Hair follicle dermal papilla cell (primary cell): ENCODE data around the gene LTBR. TPM values are rescaled to one million over a fixed set of nuclear protein-coding genes. Genes with fewer than 3 reads are reported as not detected.

Source experiments
- small RNA-seq: library from RNA; depleted of rRNA; stranded (forward); fragments of <200 nt; gene quantifications from one replicate; pipeline ENCODE3, GENCODE V24; 2012
- total RNA-seq: library from RNA; depleted of rRNA; stranded (reverse); fragments of >200 nt; gene quantifications from 2 replicates; pipeline ENCODE4 v1.2.3, GENCODE V29; 2012

Gene LTBR
- 117 and 121 TPM in 2 replicates for total RNA-seq

DNA sequence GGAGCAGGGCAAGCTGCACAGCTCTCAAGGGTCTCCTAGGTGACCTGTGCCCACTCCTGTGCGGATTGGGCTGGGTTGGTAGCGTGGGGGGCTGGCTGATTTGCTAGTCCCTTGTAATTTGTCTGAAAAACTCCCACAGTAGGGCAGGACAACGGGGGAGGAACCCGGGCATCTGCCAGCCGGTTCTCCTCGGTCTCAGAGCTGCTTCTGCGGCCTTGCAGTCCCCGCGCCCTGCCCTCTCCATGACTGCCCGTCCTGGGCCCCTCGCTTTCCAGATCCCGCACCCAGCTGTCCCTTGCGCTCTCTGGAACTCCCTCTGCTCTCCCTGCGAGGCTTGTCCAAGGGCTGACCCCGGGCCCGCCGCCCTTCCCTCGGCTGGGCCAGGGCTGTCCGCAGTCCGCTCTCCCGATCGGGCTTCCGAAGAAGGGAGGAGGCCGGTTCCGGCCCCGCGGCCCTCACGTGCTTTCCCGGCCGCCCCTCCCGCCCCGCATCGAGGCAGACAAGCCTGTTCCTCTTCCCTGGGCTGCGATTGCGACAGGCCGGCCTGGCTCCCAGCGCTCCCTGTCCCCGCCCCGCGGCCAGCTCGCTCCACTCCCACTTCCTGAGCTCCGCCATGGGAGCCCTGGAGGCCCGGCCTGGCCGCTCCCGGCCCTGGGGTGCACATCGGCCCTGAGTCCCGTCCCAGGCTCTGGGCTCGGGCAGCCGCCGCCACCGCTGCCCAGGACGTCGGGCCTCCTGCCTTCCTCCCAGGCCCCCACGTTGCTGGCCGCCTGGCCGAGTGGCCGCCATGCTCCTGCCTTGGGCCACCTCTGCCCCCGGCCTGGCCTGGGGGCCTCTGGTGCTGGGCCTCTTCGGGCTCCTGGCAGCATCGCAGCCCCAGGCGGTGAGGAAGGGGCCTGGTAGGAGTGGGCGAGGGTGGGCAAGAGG is at the start of gene LTBR:
Gene LTBR, plus strand, starts transcription at position 591 of the 927 bp plus-strand sequence. Its CDS starts 197 bp downstream, at position 788.

GRCh38 chr12:6341417-6342139 is 42.4 kb upstream of the LTBR start, which contains the start of gene TNFRSF1A:
Gene TNFRSF1A (minus strand): TSS chr12:6342076. CDS start chr12:6341814, 262 bp downstream.

GRCh38 chr12:6375269-6376078 is 8.5 kb upstream of the LTBR start, which contains the start of gene SCNN1A:
Gene SCNN1A (minus strand): TSS chr12:6375563. CDS start chr12:6374783, 780 bp downstream.

Small RNAs within 50 kb of the gene (small RNA-seq; reads per million reads assigned to genes)
- gene RN7SL391P: not detected

Other genes with a start within 250 kb of the LTBR start
- gene CD9, start 183.8 kb upstream of the LTBR start, total RNA-seq: 175 and 214 TPM in 2 replicates
- gene PLEKHG6, start 73.5 kb upstream of the LTBR start, total RNA-seq: 0.16 TPM in 1 of 2 replicates, not detected in the other
- gene TNFRSF1A, start 42.1 kb upstream of the LTBR start, total RNA-seq: 214 and 306 TPM in 2 replicates
- 0.85 and 1.5 TPM in 2 replicates for gene SCNN1A, start 8.6 kb upstream of the LTBR start, total RNA-seq
- gene CD27, start 60.8 kb downstream of the LTBR start, total RNA-seq: 0.36 TPM in 1 of 2 replicates, not detected in the other
- gene TAPBPL, start 67.9 kb downstream of the LTBR start, total RNA-seq: 15.9 and 18.1 TPM in 2 replicates
- gene VAMP1, start 86.5 kb downstream of the LTBR start, total RNA-seq: 10.2 and 10.6 TPM in 2 replicates
- 37.6 and 46.0 TPM in 2 replicates for gene MRPL51, start 109.1 kb downstream of the LTBR start, total RNA-seq
- 28.1 and 28.2 TPM in 2 replicates for gene NCAPD2, start 109.9 kb downstream of the LTBR start, total RNA-seq
- gene GAPDH, start 150.4 kb downstream of the LTBR start, total RNA-seq: 5,670 and 6,868 TPM in 2 replicates
- gene IFFO1, start 171.9 kb downstream of the LTBR start, total RNA-seq: 13.8 and 16.5 TPM in 2 replicates
- 25.9 and 29.0 TPM in 2 replicates for gene NOP2, start 184.1 kb downstream of the LTBR start, total RNA-seq
- 197 and 241 TPM in 2 replicates for gene CHD4, start 223.2 kb downstream of the LTBR start, total RNA-seq